Body of pancreas (tissue), 4 donors: ENCODE measurements around the gene DTNB. TPM values are rescaled to one million over a fixed set of nuclear protein-coding genes. Genes with fewer than 3 reads are reported as not detected.

ENCODE experiments used
- ATAC-seq: fragments of 150-250 bp; one replicate; pipeline ENCODE4 v1.9.1; 2016
- DNase-seq, 4 donors: peaks; one replicate each; pipeline ENCODE4 v3.0.0-alpha.2; 2019
- H3K27ac ChIP-seq, 4 donors: fragments of 200-600 bp; sonication (generic); 1 replicate in 3 of 4; 2 replicates in 1 of 4; pipeline versions ENCODE4 v1.5.1 to v1.6.1; 2016 to 2019; ENCODE audit warnings: mild to moderate bottlenecking in 1 of 4, mixed read lengths in 1 of 4, moderate library complexity in 1 of 4
- H3K27me3 ChIP-seq, 2 donors: fragments of 200-600 bp; sonication (generic); one replicate each; pipeline ENCODE4 v1.6.0; 2016; ENCODE audit warnings: mild to moderate bottlenecking in 1 of 2
- H3K36me3 ChIP-seq, 2 donors: fragments of 200-600 bp; sonication (generic); replicated peaks in 1 of 2; 2 replicates each; pipeline ENCODE4 v1.5.1; 2016; ENCODE audit warnings: low read depth in 2 of 2; ENCODE audit not compliant: insufficient read depth in 1 of 2
- H3K4me1 ChIP-seq: fragments of 200-600 bp; sonication (generic); one replicate; pipeline ENCODE4 v1.6.0; 2016
- H3K4me3 ChIP-seq, 2 donors: fragments of 200-600 bp; sonication (generic); 1 replicate in 1 of 2; 2 replicates in 1 of 2; pipeline ENCODE4 v1.5.1; 2016 to 2019
- H3K9me3 ChIP-seq, 3 donors: fragments of 200-600 bp; sonication (generic); 1 replicate in 2 of 3; 2 replicates in 1 of 3; pipeline ENCODE4 v1.5.1; 2016
- CTCF ChIP-seq, 7 experiments: fragments of 450-650 bp in 4 of 7; fragments of 200-600 bp in 3 of 7; sonication (generic) in 3 of 7; IDR thresholded peaks; one replicate each; pipeline ENCODE4 v1.5.1; 2016 to 2019; ENCODE audit warnings: antibody characterized with exemption in 7 of 7
- POLR2A ChIP-seq, 3 donors: fragments of 450-650 bp; IDR thresholded peaks; one replicate each; pipeline ENCODE4 v1.6.1; 2016; ENCODE audit warnings: antibody characterized with exemption in 3 of 3, mild to moderate bottlenecking in 2 of 3
- WGBS, 2 donors: methylation state at CpG; one replicate each; pipeline ENCODE4 v1.1.5; 2017; 5-methylcytosine and 5-hydroxymethylcytosine counted together
- intact Hi-C: fragments of 100-400 bp; cut with DNase I; formaldehyde crosslinking; loops from one replicate; pipeline ENCODE4 v1.15.1; 2023
- total RNA-seq, 2 donors: library from RNA; depleted of rRNA; stranded (reverse); fragments of >200 nt; gene quantifications; one replicate each; pipeline ENCODE4 v1.1.0, GENCODE V29; 2016

The DTNB gene
- total RNA-seq, 2 donors from 2014 or later, result 17.8 to 22.6 TPM

- no peak overlapping the region for H3K27ac ChIP-seq
- H3K36me3 ChIP-seq, result no peaks in the 10 kb centered on the region
- no peaks in the 10 kb centered on the region for H3K4me1 ChIP-seq
- DNase-seq (peak; percentile 26 to 47 (median 37)), ATAC-seq (peak; percentile 59)
- intact Hi-C loops, result no loop called here
- no peak overlapping the region for H3K4me3 ChIP-seq
- no peaks in the 10 kb centered on the region for H3K27me3 ChIP-seq
- WGBS, 2 donors, result 11 to 19% methylated on average over 6 of the region's 6 CpGs
- H3K9me3 ChIP-seq, result no peaks in the 10 kb centered on the region
- TF ChIP-seq CTCF (IDR thresholded peaks at IDR 0.05) (peak; percentile 57 to 78 (median 71)), POLR2A (IDR thresholded peaks at IDR 0.05) (no peak)
Measured at GRCh38 chr2:25700221-25700660, 26.9 kb upstream of the DTNB start.

- Histone ChIP-seq H3K4me1 (no peaks in the 10 kb centered on the region), H3K27me3 (no peaks in the 10 kb centered on the region), H3K4me3 (no peak overlapping the region), H3K9me3 (no peaks in the 10 kb centered on the region), H3K27ac (no peak overlapping the region), H3K36me3 (no peaks in the 10 kb centered on the region)
- intact Hi-C loops, result no loop called here
- 65 to 77% methylated on average over 7 of the region's 7 CpGs for WGBS, 2 donors
- ATAC-seq (no peak), DNase-seq (no peak)
- TF ChIP-seq POLR2A (IDR thresholded peaks at IDR 0.05), result no peak
- no peak for TF ChIP-seq CTCF (IDR thresholded peaks at IDR 0.05)
Measured at GRCh38 chr2:25699216-25699615, 25.8 kb upstream of the DTNB start.

- intact Hi-C loops, result no loop called here
- Histone ChIP-seq H3K9me3 (no peaks in the 10 kb centered on the region), H3K4me1 (no peaks in the 10 kb centered on the region), H3K27ac (no peak overlapping the region), H3K27me3 (no peaks in the 10 kb centered on the region), H3K4me3 (no peak overlapping the region), H3K36me3 (no peaks in the 10 kb centered on the region)
- no peak for ATAC-seq
- no peak for DNase-seq
- TF ChIP-seq CTCF (IDR thresholded peaks at IDR 0.05) (no peak), POLR2A (IDR thresholded peaks at IDR 0.05) (no peak)
Measured at GRCh38 chr2:25698752-25699151, 25.4 kb upstream of the DTNB start.

- WGBS, 2 donors, result 60 to 77% methylated on average over 17 of the region's 17 CpGs
- DNase-seq, result no peak
- no peak for ATAC-seq
- H3K27me3 ChIP-seq, result no peaks in the 10 kb centered on the region
- no peak overlapping the region for H3K4me3 ChIP-seq
- no peak for TF ChIP-seq CTCF (IDR thresholded peaks at IDR 0.05)
- TF ChIP-seq POLR2A (IDR thresholded peaks at IDR 0.05), result no peak
- no peak overlapping the region for H3K27ac ChIP-seq
- no peaks in the 10 kb centered on the region for H3K9me3 ChIP-seq
- no peaks in the 10 kb centered on the region for H3K36me3 ChIP-seq
- no peaks in the 10 kb centered on the region for H3K4me1 ChIP-seq
- intact Hi-C loops, result no loop called here
Measured at GRCh38 chr2:25697559-25698341, 24.4 kb upstream of the DTNB start.
